HG02943 (cell line): ENCODE data around the gene ANXA10.
"Not testable (repeated sequence)": the region's sequence is repeated elsewhere in the genome, so short reads cannot be mapped to it uniquely, and the experiment has no call there.

ENCODE experiments used
- ATAC-seq: cut with Tn5 transposase; IDR thresholded peaks from one replicate; pipeline ENCODE4 v1.9.1; 2021; ENCODE audit warnings: mild to moderate bottlenecking, low read depth, moderate library complexity; ENCODE audit not compliant: unreplicated experiment

The ANXA10 gene

DNA sequence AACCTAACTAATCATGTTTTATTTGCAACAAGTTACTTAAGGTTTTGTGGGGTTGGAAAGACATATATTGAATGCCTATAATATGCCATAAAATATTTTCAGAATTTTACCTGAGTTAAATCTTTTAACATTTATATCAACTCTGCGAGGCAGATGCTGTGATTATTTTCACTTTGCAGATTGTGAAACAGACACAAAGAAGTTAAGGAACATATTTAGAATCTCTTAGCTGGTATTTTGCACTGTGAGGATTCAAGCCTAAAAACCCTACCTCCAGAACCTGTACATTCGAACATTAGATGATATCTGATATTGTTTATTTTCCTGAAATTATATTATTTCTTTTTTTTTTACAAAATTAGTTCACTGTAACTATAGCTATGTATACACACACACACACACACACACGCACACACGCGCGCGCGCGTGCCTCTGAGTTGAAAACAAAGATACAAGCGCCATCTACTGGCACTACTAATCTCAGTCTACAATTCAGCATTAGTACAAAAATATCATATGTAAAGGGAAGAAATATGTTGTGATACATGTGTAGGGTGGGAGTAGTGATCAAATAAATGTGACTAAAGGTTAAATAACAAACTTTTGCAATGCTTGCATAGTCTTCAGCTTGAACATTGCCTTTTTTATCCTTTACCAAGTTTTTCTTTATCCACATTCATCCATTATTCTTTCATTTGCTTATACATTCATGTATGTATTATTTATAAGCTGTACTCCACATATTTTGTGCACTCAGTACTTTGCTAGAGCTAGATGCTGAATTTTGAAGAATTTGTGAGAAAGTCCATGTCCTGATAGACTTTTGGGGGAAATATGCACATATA is 61.5 kb downstream of the ANXA10 start:
- peak; percentile 91 for ATAC-seq

DNA sequence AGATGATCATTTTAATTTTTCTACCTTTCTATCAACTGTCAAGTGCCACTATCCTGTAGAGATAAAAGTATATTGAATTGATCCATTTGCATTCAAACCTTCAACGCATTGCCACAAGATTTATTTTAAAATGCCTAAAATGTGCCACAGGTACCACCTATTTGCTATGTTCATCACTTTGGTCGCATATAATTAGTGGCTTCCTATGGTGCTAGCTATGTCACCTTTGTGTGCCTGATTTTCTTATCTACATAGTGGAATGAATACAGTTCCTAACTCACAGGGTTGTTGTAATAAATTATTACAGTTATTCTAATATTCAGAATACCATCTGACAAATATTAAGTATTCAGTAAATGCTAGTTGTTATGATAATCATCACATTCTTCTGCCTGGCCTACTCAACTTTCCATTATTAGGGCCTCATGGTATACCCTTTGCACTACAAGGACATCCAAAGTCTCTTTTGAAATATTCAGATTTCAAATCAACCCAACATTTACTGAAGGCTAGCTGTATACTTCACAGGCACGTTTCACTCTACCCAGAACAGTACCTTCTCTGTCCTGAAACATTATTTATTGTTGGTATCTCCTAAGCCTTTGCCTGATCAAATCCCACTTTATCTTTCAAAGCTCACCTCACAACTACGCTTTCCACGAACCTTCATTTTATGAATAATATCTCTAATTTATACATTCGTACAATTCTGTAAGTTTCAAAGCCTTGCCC is 62.4 kb downstream of the ANXA10 start:
- ATAC-seq, result no peak

DNA sequence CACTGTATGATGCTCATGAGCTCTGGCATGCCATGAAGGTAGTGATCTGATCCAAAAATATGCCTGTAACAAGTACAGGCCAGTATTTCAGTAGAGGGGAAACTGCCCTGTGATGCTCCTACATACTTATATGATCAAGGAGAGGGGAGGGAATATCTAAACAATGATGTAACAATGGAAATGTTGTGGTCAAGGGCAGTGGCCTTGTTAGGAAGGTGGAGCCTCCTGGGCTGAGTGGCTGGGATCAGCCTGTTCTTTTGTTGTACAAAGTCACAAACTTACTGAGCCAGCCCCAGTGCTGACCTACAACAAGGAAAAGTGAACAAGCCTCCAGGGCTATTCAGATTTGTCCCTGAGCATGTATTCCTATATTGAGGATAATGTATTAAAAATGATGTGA is 70.3 kb downstream of the ANXA10 start:
- ATAC-seq, result no peak

DNA sequence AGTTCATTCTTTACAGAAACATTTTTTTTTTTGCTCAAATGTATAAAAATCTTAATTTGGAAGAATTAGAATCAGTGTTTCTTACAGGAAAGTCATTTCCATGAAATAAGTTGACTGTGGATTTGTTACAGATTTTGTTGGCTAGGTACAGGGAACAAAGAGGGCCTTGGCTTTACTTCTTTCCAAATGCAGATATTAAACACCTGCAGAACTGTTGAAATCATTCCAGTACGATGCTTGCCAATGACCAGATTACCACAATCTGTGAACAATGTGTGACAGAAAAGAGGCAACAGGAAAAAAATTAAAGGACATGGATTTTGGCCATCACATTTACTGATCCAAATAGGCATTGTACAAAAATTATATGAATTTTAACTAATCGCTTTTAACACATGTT is 70.8 kb downstream of the ANXA10 start:
- ATAC-seq, result no peak

DNA sequence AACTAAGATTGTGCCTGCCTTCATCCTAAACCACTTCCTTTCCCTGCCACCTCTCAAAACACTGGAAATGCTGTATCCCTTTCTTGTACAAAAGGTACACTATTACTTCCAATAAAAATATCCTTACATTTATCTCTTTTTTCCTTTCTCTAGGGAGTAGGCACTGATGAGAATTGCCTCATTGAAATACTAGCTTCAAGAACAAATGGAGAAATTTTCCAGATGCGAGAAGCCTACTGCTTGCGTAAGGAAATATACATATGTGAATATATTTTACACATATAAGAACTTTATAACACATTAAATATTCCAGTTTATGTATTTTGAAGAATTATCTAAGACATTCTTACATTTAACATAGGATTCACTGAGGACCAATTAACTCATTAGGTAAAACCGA is 71.7 kb downstream of the ANXA10 start:
- no peak for ATAC-seq

DNA sequence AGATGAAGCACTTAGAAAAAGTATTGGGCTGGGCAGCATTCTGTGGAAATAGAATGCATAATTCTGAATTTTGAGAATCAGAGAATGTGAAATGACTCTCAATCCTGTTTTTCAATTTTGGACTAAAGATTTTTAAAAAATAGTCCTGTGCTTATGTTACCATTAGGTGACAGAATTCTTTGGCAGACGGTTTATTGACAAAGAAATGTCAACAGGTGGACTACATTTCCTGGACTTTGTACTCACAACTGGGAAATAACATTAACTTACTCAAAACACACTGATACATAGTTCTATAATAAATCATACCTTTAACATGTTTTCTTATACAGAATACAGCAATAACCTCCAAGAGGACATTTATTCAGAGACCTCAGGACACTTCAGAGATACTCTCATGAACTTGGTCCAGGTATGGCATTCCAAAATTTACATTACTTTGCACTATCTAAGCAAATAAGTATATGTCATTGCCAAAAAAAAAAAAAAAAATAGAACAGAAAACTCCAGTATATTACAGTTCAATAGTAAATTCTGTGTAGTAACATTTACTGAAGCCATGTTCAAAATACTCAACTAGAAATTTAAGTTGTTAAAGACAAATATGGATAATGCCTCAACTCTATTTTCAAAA is 72.7 kb downstream of the ANXA10 start:
- ATAC-seq, result no peak

DNA sequence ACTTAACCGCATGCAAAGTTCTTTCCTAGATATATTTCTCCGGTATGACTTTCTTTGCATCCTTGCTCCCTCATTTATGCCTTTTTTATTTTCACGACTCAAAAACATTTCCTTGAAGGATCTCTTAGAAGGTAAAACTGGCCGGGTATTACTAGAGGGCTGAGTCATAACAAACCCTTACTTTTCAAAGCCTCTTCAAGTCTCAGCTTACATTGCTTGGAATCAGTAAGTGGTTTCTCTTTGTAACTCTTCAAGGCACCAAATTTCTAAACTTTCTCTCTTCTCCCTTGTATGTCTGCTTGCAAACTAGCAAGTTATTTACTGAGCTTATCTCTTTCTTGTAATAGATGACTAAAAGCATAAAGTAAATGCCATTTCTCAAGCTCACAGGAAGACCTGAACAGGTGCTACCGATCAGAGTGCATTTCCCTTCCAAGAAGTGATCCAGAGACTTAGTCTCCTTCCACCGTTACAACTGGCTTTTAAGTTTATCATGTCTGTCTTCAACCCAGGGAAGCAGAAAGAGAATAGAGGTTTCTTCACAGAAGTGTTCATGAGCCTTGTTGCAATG is 75.5 kb downstream of the ANXA10 start:
- no peak for ATAC-seq

DNA sequence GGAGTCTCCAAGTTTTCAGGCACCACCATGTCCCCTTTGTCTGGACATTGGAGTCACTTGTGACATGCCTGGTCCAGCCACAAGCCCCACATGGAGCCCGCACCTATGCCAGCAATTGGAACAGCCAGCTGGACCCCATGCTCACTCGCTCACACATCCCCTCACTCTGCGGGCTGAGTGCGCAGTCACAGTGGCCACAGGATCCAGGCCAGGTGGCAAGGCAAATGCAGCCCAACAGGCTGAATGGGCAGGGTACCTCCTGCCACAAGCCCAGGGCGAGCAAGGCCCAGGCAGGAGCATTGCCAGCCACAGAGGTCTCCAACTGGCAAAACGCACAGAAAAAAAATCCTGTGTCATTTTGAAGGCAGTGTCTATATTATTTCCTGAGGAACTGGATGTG is 82.0 kb downstream of the ANXA10 start:
- no peak for ATAC-seq

DNA sequence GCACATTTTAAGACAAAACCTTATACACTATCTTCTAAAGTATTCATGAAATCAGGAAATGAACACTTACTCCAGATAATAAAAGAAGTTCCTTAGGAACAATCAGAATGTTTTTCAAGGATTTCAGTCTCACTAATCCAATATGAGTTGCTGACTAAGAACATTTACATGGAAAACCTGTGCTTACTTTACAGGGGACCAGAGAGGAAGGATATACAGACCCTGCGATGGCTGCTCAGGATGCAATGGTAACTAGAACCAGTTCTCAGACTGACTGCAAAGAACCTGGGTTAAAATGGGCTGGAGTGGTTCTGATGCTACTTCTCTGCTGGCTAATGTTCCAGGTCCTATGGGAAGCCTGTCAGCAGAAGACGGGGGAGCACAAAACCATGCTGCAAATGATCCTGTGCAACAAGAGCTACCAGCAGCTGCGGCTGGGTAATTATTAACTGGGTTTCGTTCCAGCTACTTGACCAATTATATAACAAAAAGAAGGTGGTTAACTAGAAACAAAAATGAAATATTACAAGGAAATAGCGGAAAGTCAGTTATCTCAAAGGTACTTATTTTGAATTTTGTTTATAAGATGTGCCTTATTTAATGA is 85.3 kb downstream of the ANXA10 start:
- ATAC-seq, result no peak

DNA sequence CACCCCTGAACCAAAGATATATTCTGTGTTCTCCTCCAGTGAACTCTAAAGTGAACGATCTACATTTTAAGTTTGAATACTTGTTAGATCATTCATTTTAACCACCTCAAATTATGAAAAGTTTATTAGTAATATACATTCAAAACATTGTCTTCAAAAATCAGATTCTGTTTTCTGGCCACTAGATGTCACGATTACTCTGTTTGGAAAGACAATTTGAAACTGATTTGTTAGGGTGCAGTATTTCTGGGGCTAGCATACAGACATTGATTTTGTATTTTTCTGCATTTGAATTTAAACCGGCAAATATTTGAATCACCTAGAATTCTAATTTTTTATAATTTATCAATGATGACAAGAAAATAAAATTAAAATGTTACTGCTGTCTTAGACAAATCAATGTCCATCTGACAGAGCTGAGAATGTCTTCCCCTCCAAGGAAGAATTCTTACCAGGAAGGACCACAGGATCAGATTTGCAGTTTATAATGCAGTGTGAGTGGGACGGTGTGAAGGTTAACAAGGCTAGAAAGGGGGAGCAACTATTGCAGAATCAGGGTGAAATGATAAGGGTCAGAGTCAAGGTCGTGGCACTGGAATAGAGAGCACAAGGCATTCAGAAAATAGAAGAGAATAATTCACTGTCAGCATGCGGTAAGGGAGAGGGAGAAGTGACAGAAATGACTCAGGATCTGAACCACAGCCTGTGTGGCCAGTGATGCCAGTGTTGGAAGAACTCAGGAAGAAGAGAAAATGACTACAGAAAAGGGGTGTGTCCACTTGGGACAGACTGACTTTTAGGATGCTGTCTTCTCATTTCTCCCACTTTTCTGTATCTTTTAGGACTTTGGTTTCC is 91.6 kb downstream of the ANXA10 start:
- ATAC-seq, result no peak

DNA sequence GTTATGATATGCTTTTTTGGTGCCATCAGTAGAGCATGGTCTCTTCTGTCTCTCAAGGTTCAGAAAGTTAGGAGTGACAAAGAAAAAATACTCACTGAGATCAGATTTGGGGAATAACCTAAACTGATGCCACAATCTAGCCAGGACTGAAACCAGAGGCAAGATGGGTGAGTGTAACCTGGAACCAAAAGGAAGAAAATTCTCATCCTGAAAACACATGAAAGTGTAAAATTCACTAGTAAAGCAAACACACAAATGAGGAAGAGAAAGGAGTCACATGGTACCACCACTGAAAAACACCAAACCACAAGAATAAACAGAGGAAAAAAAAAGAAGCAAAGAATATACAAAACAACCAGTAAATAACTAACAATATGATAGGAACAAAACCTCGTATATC is 96.4 kb downstream of the ANXA10 start:
- no peak for ATAC-seq

DNA sequence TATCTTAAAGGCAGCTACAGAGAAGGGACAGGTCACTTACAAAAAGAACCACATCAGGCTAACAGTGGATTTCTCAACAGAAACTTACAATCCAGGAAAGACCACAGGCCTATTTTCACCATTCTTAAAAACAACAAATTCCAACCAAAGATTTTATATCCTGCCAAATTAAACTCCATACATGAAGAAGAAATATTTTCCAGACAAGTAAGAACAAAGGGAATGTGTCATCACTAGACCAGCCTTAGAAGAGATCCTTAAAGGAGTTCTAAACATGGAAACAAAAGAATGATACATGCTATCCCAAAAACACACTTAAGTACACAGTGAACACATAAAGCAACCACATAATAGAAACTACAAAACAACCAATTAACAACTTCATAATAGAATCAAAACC is 105.6 kb downstream of the ANXA10 start:
- no peak for ATAC-seq

DNA sequence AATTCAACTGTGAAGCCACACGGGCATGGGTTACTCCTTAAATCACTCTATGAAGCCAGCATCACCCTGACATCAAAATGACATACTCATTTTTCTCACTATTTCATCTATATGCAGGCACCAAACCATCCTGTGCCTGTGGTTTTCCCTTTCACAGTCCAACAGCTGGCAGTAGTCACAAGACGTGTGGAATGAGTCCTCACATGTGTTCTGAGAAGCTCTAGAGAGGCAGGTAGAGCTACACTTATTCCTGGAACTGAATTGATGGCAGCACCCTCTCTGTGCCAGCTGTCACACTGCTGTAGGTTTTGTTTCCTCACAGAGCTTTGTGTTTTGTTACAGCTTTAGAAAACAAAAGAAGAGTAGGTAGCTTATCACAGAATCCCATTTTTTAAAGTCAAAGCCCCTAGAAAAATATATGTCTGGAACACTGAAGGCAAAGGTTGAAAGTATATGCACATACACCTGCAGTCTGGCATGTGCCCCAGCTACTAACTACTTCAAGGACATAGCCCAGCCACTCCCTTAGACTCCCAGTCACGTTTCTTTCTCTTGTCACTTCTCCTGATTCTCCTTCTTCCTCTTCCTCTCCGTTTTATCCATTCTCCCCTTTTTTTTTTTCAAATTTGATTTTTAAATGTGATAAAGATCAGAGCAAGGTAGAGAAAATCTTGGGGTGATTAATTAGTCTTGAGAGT is 107.1 kb downstream of the ANXA10 start:
- ATAC-seq, result no peak

DNA sequence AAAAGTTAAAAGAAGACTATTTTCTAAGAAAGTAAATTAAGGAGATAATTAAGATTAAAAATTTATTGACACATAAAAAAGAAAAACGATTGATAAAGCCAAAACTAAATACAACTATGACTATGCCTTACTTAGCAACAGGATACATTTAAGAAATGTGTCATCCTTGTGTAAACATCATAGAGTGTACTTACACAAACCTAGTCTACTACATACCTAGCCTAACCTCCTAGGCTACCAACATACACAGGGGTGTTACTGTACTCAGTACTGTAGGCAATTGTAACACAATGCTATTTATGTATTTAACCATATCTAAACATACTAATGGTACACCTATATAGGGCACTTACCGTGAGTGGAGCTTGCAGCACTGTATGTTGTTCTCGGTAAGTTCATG is 108.3 kb downstream of the ANXA10 start:
- no peak for ATAC-seq

DNA sequence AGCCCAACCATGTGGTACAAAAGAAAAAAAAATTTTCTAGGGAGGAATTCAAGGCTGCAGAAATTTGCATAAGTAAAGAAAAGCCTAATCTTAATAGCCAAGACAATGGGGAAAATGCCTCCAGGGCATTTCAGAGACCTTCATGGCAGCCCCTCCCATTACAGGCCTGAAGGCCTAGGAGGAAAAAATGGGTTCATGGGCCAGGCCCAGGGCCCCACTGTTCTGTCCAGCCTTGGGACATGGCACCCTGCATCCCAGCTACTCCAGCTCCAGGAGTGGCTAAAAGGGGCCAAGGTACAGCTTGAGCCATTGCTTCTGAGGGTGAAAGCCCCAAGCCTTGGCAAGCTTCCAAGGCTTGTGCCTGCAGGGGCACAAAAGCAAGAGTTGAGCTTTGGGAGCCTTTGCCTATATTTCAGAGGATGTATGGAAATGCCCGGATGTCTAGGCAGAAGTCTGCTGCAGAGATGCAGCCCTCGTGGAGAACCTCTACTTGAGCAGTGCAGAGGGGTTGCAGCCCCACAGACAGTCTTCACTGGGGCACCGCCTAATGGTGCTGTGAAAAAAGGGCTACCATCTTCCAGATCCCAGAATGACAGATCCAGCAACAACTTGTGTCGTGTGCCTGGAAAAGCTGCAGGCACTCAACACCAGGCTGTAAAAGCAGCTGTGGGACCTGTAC is 111.0 kb downstream of the ANXA10 start:
- ATAC-seq, result no peak

DNA sequence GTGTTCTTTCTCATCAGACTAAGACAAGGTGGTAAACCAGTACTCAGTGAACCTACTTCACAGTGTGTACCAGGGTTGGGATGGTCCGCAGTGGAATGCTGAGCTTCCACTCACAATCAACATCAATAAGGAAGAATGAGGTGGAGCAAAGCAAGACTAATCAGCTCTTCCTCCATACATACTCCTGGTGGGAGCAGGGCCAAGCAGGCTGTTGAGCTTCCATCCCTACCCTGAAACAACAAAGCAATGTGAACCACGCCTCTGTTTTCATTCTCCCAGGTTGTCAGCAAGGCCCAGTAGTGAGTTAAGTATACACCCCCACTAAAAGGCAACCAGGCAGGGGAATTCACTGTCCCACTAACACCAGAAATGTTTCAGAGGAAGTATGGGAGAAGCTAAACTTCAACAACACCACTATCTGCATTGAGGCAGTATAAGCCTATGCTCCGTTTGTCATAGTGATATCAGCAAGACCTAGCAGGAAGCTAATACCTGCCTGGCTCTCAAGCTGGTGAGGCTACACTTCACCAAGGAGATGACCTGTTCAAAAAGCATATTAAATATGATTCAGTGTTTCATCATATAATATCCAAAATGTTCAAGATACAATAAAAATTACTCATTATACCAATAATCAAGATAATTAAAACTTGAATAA is 116.7 kb downstream of the ANXA10 start:
- ATAC-seq, result no peak

DNA sequence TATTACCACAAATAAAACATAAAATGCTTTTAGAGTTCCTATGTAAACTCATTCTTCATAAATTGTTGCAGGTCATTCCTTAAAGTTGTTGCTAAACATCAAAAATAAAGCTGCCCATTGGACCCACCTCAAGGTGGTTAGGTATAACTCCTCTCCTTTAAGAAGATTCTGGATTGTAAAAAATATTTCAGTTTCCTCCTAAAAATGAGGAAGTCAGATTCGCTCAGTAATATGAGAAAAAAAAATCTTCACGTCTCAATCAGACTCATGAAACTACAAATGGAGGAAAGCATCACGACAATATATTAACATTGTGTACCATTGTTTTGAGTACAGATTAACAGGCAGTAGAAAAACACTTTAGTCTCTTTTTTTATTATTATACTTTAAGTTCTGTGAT is 120.3 kb downstream of the ANXA10 start:
- no peak for ATAC-seq

DNA sequence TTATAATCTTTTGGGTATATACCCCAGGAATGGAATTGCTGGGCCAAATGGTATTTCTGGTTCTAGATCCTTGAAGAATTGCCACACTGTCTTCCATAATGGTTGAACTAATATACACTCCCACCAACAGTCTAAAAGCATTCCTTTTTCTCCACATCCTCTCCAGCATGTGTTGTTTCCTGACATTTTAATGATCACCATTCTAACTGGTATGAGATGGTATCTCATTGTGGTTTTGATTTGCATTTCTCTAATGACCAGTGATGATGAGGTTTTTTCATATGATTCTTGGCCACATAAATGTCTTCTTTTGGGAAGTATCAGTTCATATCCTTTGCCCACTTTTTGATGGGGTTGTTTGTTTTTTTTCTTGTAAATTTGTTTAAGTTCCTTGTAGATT is 121.2 kb downstream of the ANXA10 start:
- not testable (repeated sequence) for ATAC-seq
